HG02678 (cell line): ENCODE results near the gene SAG.

ENCODE experiments used
- ATAC-seq: cut with Tn5 transposase; IDR thresholded peaks from one replicate; pipeline ENCODE4 v1.9.1; 2021; ENCODE audit warnings: mild to moderate bottlenecking, moderate library complexity; ENCODE audit not compliant: unreplicated experiment

SAG gene

DNA sequence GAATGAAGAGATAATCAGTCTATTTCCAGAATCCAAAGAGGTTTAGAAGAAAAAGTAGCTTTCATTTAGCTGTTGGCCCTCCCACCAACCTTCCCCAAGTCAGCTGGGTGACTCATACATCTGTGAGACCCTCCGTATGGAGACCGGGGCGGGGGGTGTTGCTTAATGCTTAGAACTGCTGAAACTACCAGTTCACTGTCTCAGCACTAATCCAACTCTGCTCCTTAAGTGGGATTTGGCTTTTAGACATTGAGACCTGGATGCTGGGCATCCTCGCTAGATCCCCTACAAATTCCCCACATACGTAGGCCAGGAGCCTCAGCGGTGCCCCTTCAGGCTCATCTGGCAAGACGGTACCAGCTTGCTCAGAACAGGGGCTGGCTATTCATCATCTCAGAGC, at the start of gene SAG:
SAG (plus strand) TSS at position 252 of the 400 bp plus-strand sequence. CDS start 1,374 bp downstream, outside the sequence.
- no peak for ATAC-seq

DNA sequence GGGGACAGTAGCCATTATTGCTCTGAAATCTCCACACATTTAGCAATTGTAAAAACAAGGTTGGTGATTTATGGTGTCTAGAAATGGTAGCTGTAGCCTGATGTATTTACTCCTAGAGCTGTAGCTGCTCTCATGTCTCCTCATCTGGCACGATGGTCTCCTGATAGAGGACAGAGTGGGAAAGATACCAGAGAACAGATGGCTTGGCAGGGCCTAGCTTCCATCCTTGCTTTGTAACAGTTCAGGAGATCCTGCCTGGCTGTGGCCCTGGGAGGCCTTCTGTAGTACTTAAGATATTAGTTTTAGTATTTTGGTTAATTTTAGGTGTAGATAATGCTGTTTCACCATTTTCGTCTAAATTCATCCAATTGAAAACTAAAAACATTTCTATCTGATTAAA, 49.4 kb upstream of the SAG start:
- ATAC-seq = no peak

DNA sequence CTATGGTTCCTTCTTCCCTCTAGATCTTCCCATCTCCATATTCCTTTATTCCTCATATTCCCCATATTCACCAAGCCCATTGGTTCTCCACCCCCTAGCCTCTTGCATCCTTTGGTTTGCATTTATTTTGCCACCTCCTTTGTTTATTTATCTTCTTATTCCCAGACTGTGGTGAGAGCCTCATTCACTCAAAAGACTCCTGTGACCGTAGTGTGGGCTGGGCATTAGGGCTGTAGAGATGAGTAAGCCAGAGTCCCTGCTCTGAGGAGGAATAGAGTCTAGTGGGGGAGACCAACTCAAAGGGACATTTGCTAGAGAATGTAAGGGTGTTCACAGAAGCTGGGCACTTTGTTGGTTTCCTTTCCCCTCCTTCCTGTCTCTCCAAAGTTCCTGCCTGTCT, 47.9 kb upstream of the SAG start:
- ATAC-seq = no peak

DNA sequence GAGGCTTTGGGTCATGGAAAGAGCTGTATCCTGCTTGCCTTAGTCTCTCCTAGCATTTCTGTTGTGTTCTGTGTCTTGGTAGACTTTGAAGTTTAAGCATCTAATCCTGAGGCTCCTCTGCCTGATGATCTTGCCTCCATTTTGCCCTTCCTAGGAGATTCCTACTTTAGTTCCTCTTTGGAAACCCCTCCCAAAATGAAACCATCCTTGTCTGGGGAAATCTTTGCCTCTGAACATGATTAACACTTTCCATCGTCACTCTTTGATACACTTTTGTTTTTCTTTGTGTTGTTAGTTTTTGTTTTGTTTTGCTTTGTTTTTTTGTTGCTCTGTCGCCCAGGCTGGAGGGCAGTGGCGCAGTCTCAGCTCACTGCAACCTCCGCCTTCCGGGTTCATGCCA, 47.0 kb upstream of the SAG start:
- ATAC-seq = no peak

DNA sequence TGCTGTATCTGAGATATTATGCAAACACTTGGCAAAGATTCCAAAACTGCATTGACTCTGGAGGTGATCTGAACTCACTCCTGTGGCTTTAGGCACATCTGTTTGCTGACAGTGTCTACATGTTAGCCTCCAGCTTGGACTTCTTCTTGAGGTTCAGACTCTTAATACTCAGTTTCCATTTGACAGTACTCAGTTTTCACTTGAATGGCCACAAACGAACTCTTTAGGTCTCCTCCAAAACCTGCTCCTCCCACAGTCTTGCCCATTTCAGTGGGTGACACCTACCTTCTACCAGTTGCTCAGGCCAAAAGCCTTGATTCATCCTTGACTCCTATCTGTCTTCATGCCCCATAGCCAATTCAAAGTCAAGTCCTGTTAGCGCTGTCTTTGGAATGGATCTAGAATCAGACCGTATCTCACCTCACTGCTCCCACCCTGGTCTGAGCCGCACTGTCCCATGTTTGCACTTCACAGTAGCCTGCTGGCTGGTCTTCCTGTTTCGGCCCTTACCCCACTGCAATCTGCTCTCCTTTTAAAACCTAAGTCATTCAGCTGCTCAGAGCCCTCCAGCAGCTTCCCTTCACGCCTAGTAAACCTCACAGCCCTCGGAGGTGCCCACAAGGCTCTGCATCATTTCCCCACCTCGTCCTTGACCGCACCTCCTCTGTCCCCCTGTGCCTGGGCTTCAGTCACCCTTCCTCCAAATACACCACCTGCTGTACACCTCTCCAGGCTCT, 45.6 kb upstream of the SAG start:
- no peak for ATAC-seq

DNA sequence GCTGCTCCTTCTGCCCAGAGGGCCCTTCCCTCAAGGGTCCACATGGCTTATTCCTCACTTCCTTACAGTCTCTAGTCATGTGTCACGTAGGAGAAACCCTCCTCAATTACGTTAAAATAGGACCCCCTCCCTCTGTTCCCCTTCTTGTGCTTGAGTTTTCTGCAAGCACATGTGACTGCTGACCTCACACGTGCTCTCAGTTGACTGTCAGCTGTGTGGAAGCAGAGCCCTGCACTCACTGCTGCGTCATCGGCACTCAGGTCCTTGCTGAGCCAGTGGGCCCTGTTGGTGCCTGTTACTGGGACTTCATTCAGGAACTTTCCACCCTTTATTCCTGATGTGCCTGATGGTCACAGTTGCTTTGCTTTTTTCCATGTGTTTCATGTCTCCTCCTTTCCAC, 45.1 kb upstream of the SAG start:
- no peak for ATAC-seq

DNA sequence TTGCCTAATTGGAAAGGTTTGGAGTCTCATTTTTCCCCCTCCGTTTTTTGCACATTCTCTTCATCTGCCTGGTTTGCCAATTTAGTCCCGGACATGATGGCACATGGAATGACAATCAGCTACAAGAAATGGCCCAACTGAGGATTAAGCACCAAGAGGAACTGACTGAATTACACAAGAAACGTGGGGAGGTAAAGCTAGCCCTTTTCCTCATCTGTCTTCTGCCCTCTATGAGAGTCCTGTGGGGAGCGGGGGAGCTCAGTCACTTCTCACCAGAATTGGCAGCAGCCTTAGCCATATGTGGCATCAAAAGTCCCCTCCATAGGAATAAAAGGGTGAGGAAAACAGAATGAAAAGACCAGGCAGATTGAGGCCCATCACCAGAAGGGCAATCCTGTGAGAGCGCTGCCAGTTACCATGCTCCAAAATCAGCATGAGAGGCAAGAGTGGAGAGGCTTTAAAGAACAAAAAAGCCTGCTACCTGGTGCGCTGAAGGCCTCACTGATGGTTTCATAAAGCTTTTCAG, 44.5 kb upstream of the SAG start:
- no peak for ATAC-seq

DNA sequence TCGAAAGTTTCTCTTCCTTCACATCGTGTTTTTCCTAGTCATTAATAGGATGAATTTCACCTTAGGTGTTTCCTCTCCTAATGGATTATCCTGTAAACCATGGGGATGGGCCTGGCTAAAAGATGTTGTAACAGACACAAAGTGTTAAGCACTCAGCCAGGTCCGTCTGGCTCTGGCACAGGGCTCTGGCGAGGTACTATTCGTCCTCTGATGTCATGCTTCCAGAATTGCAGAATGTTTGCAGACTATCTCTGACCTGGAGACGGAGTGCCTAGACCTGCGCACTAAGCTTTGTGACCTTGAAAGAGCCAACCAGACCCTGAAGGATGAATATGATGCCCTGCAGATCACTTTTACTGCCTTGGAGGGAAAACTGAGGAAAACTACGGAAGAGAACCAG, 42.9 kb upstream of the SAG start:
- no peak for ATAC-seq

DNA sequence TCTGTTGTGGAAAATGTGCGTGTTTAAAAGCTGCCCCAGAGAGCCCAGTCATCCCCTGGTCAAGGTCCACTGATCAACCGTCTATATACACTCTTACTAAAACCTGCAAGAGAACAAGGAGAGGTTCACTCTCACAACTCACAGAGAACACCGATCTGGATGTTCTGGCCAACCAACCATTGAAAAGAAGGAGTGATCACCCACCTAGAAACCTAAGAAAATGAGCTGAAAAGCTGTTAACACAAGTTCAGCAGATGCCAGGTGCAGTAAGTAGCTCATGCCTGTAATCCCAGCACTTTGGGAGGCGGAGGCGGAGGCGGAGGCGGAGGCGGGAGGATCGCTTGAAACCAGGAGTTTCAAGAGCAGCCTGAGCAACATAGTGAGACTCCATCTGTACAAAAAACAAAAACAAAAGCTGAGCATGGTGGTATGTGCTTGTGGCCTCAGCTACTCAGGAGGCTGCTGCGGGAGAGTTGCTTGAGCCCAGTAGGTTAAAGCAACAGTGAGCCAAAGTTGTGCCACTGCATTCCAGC, 41.7 kb upstream of the SAG start:
- no peak for ATAC-seq

DNA sequence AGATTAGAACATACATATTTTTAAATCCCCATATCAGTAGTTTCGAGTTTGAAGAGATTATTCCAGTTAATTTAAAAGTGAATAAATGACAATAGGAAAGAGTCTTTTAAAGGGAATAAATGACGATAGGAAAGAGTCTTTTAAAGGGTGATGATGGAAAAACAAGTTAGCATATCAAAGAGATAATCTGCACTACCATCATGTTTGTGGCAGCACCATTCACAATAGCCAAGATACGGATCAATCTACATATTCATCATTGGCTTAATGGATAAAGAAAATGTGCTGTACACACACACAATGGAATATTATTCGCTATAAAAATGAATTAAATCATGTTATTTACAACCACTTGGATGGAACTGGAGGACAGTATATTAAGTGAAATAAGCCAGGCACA, 41.1 kb upstream of the SAG start:
- no peak for ATAC-seq

DNA sequence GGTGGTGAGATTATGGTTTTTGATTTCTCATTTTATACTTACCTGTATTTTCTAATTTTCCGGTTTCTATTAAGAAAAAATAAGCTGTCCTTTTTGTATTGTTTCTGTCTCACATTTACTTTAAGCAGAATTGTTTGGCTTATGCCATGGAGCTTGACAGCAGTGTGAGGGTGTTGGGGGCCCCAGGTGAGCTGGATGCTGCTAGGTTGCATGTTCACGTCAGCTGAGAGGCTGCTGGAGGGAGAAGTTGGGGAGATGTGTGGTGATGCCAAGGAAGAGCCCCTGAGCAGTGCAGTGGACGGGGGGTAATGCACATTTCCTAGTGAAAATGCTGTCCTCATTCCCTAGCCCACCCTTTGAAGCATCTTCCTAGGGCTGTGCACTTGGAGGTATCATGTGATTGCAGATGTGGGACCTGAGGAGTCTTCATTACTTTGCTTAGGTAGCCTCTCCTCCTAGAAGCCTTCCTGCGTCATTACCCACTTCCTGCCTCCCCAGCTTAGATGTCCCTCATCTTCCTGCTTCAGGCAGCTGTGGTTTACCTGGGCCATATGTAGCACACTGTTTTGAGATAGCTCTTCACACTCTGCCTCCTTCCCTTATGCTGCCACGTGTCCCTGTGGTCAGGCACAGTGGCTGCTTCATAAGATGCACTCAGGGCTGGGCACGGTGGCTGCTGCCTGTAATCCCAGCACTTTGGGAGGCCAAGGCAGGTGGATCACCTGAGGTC, 39.9 kb upstream of the SAG start:
- peak; percentile 81 for ATAC-seq

DNA sequence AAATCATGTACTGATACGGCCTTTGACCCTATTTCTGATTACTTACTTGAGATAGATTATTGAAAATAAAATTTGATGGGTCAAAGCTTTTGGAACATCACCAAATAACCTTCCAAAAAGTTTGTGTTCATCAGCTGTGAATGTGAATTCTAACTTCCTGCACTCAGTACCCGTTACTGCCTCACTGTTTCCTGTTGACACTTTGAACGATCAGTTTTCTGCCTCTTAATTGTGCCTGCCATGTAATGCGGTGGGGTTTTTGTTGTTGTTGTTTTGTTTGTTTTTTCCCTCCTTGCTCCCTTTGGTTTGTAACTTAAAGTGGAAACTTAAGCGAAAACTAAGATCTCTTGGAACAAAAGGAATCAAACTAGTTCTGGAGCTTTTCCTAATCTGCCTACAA, 37.2 kb upstream of the SAG start:
- no peak for ATAC-seq

DNA sequence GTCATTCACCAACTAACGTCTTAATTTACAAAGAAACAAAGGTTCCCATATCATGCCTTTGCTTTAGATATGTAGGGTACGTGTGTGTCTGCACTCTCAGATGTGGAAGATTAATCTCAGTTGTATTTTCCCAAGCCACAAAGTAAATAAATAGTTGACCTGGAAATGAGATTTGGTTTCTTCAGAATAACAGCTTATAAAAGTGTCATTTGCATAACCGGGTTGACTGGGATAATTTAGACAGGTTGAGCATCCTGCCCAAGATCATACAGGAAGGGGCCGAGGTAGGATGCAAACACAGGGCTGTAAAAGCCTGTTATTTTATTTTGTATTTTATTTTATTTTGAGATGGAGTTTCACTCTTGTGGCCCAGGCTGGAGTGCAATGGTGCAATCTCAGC, 36.7 kb upstream of the SAG start:
- ATAC-seq = no peak

DNA sequence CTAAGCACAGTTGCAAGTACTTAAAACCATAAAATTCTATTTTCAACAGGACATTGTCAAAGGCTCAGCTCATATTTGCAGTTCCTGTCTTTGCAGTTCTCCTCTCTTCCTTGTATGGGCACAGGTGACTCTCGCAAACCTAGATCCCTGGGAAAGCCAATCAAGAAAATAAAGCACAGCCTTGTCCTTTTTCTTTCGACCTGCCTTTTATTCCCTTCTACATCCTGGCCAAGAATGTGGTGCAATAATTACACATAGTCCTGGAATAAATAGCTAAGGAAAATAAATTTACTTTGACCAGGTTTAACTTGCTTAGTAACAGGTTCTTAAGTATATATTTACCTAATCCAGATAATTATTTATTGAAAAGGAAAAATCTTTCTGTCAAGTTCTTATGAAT, 35.9 kb upstream of the SAG start:
- ATAC-seq = no peak

DNA sequence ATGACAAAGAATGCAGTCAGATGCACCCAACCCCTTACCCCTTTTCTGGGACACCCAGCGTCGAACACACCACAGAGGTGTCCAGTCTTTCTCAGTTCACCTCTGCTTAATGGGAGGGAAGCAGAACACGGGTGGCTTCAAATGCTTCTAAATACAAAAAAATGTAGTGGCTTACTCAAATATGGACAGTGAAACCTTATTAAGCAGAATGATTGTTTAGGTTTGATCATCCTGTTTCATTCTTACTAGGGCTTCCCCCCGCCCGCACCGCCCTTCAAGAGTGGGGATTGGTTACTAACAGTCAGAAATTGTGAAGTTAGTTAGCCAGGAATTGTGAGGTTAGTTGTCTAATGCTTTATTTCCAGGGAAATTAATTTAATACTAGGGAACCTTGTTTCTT, 34.5 kb upstream of the SAG start:
- no peak for ATAC-seq

DNA sequence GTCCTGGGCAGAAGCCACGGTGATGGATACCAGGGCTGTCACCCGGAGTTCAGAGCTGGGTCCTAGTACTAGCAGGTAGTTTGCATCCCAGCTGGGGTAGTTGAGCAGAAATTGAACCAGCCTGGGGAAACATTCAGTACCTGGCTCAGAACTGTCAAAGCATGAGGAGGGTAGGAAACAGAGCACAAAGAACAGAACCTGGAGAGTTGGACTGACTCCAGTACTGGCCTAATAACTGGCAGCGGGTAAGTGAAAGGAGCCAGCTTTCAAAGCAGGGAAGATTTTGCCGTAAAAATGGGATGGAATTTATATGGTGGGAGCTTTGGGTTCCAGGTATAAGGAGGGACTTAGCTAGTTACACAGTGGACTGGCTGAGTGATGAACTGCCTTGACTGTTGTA, 32.4 kb upstream of the SAG start:
- no peak for ATAC-seq

DNA sequence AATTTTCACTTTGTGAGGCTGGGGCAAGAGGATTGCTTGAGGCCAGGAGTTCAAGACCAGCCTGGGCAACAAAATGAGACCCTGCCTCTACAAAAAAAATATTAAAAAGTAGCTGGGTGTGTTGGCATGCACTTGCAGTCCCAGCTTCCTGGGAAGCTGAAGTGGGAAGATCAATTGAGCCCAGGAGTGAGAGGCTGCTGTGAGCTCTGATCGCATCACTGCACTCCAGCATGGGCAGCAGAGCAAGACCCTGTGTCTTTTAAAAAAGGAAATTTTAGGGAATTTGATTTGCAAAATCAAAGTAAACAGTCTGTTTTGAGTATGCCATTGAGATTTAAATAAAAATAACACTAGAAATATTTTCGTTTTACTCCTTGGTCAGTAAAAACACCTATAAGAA, 28.7 kb upstream of the SAG start:
- ATAC-seq = no peak

DNA sequence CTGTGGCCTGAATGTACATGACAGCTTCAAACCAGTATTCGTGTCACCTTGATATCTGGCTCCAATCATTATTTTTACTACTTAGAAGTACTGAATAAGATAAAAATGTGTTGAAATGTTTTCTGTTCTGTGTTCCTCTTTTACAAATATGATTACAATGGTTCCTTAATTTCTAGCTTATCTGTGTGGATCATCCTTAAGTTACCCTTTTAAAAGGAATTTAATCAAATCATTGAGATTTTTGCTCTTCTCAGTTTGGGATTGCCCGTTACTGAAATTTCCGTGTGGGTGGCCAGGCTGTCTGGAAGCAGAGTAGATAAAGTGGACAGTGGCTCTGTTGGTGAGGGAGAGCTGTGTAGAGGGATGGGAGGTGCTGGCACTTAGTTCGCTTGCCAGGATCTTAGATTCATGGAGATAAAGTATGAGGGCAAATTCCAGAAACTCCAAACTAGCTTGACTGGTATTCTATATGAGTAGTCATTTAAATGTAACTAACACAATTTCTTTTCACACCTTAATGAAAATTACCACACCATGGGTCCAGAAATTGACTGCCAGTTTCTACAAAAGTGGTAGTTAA, 27.4 kb upstream of the SAG start:
- ATAC-seq = no peak

DNA sequence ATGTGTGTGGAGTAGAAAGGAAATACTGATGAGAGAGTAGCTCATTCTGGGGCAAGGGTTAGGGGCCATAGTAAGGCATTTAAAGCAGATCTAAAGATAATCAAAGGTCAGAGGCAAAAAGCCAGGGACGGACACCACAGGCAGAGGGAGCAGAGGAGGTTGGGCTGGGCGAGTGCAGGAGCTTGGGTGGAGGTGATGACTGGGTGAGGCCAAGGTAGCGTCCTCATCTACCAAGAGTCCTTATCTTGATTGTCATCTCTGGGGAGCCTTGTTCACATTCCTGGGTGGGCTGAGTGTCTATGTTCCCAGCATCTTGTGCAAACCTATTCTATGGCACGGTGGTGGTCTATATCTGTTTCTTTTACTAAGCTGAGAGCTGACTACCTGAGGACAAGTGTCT, 26.1 kb upstream of the SAG start:
- ATAC-seq = no peak

DNA sequence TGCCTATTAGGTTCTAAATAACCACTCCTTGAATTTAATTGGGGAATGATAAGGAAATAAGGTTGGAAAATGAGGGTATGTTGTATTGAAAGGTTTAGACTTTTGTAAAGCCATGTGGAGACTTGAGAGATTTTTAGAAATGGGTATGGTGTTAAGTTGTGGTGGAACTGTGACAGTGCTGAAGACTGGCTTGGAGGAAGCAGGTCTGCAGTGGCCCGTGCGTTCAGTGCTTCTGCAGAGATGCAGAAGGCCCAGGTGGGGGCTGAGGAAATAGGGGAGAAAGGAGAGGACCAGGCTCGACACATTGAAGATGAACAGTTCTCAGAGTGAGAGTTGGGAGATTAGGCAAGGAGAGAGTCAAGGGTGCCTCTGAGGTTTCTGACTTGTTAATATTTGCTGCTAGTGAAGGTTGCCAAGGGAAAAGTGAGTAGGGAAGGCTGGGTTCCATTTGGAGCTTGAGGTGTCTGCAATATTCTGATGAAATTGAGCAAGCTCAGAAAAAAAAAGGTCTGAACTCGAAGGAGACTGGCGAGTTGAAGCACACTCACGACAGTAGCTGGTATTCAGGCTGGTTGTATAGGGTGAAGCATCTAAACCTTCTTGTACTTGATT, 25.5 kb upstream of the SAG start:
- no peak for ATAC-seq

DNA sequence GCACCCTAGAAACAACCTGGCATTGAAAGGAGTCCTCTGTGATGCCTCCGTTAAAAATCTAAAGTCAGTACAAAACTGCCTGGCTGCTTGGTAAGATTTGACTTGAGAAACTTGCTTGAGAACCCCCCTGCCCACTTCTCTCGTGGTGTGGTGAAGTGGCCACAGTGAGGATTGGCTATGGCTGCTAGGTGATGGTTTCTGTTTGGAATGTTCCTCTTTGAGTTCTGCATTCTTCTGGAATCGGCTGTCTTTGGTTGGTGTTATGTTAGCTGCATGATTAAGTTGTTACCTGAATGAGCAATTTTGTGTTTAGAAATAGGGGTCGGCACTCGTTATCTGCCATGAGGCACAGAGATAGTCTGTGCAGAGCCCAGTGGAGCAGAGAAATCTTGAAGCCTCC, 21.7 kb upstream of the SAG start:
- no peak for ATAC-seq
